K562 (cell line): ENCODE results near the gene ERC2. TPM values are rescaled to one million over a fixed set of nuclear protein-coding genes. Genes with fewer than 3 reads are reported as not detected.

Experiments
- ATF6 ChIP-seq: sonication (generic); formaldehyde crosslinking; IDR thresholded peaks from 2 replicates; pipeline ENCODE4 v1.4.0; 2020; ENCODE audit warnings: mild to moderate bottlenecking, missing genetic modification reagents
- E2F8 ChIP-seq: fragments of 450-650 bp; IDR thresholded peaks from 2 replicates; pipeline ENCODE4 v1.7.1; 2018; ENCODE audit warnings: mild to moderate bottlenecking, low read depth; ENCODE audit not compliant: partially characterized antibody
- FUS ChIP-seq: fragments of 200-400 bp; formaldehyde crosslinking; optimal IDR thresholded peaks from 2 replicates; pipeline ENCODE3; 2017; ENCODE audit warnings: low read depth, low read length
- LCOR ChIP-seq: sonication (generic); formaldehyde crosslinking; IDR thresholded peaks from 2 replicates; pipeline ENCODE4 v1.8.0; 2022; ENCODE audit warnings: mild to moderate bottlenecking, missing genetic modification reagents
- SAFB2 ChIP-seq: fragments of 200-400 bp; formaldehyde crosslinking; IDR thresholded peaks from 2 replicates; pipeline ENCODE4 v1.6.1; 2018; ENCODE audit warnings: borderline replicate concordance, low read length, low read depth, moderate library complexity; ENCODE audit not compliant: severe bottlenecking
- TBL1XR1 ChIP-seq, 2 experiments: IDR thresholded peaks; 2 replicates each; pipeline ENCODE4 v1.6.1; 2012; ENCODE audit warnings: improper control_type of control experiment in 2 of 2, low read length in 2 of 2, mild to moderate bottlenecking in 1 of 2
- ZBTB1 ChIP-seq: sonication (generic); formaldehyde crosslinking; IDR thresholded peaks from 2 replicates; pipeline ENCODE4 v1.8.1; 2023; ENCODE audit warnings: missing genetic modification reagents, low read depth, mild to moderate bottlenecking, borderline replicate concordance
- ZBTB2 ChIP-seq: fragments of 450-650 bp; IDR thresholded peaks from 2 replicates; pipeline ENCODE4 v1.6.1; 2016; ENCODE audit warnings: antibody characterized with exemption
- ZNF431 ChIP-seq: sonication (generic); formaldehyde crosslinking; IDR thresholded peaks from 2 replicates; pipeline ENCODE4 v1.8.0; 2022; ENCODE audit warnings: mild to moderate bottlenecking, missing genetic modification reagents
- ZNF644 ChIP-seq: fragments of 200-800 bp; sonication (Bioruptor generic); IDR thresholded peaks from 2 replicates; pipeline ENCODE4 v1.6.1; 2016; ENCODE audit warnings: low read depth, missing genetic modification characterization, missing compliant biosample characterization
- polyA plus RNA-seq, 8 experiments: library from polyadenylated mRNA; depleted of rRNA in 4 of 8; stranded (reverse) in 5 of 8; unstranded in 3 of 8; fragments of >200 nt; fragmentation: Nextera tagmentation in 2 of 8; fragmentation: Illumina TruSeq in 1 of 8; extraction: Ambion mirVana in 2 of 8; extraction: Trizol in 1 of 8; gene quantifications; 2 replicates each; pipeline versions ENCODE4 v1.2.1 to v1.2.3, GENCODE V29; 2011 to 2014; ENCODE audit warnings: inconsistent platforms in 1 of 8, missing spikeins in 1 of 8
- total RNA-seq, 7 experiments: library from RNA; depleted of rRNA in 6 of 7; stranded (reverse); fragments of >200 nt in 6 of 7; fragmentation: Illumina TruSeq in 2 of 7; extraction: Trizol in 2 of 7; gene quantifications; 2 replicates each; pipeline versions ENCODE4 v1.2.1 to v1.2.3, GENCODE V29; 2011 to 2021; ENCODE audit warnings: low replicate concordance in 1 of 7

The ERC2 gene
- total and polyA plus RNA-seq, 9 of the 15 experiments (the other 6 are each of a cell fraction or from before 2014, with no cell fraction given): 0.04 to 0.18 (median 0.07) TPM; not detected in 2

- TF ChIP-seq E2F8 (no peak), SAFB2 (no peak), ZNF431 (CRISPR knock-in tag) (no peak), ZNF644 (tag) (no peak), ATF6 (CRISPR knock-in tag) (no peak), FUS (no peak), TBL1XR1 (IDR thresholded peaks at IDR 0.05; ENCODE audit: low read length in 2 of 2) (no peak), LCOR (no peak), ZBTB2 (no peak), ZBTB1 (CRISPR knock-in tag) (no peak)
These were observed 987.1 kb downstream of the ERC2 start (continued) for GRCh38 chr3:55480911-55481743.
